ENCODE results near the gene FARP2. TPM values are rescaled to one million over a fixed set of nuclear protein-coding genes. Genes with fewer than 3 reads are reported as not detected.
"Not testable (repeated sequence)": the region's sequence is repeated elsewhere in the genome, so short reads cannot be mapped to it uniquely, and the experiment has no call there.

FARP2 gene
- total RNA-seq, 1 donor from 2014 or later: 120 TPM

DNA sequence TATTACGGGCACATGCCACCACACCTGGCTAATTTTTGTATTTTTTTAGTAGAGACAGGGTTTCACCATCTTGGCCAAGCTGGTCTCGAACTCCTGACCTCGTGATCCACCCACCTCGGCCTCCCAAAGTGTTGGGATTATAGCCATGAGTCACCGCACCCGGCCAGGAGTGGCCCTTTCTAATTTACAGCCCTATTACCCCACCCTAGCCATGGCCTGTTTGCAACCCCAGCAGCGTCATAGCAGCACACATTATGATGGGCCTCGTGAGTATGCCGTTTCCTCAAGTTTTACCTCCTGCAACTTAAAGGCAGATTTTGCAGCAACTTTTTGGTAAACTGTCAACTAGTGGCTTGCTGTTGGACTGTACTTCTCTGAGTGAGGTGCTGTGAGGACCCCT is 97.8 kb downstream of the FARP2 start:
- not testable (repeated sequence) for DNase-seq (ENCODE audit: low spot score)

GRCh38 chr2:241454837-241455485 is 98.9 kb downstream of the FARP2 start:
- DNase-seq (ENCODE audit: low spot score): no peak

DNA sequence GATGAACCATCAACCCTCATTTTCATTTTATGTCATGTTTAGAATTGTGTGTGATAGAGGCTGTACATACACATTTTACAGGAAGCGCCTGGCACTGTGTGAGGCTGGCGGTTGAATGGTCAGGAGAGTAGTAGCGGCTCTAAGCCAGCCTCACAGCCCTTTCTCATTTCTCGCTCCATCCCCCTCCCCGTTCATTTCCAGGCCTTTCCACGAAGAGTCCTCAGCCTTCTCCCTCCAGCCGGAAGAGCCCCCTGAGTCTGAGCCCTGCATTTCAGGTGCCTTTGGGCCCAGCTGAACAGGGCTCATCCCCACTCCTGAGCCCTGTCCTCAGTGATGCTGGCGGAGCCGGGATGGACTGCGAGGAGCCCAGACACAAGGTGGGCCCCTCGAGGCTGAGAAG is 100.5 kb downstream of the FARP2 start:
- DNase-seq (ENCODE audit: low spot score): no peak

- DNase-seq (ENCODE audit: low spot score): no peak
These were observed 102.6 kb downstream of the FARP2 start for GRCh38 chr2:241458687-241459086.

- DNase-seq (ENCODE audit: low spot score): no peak
These were observed 103.4 kb downstream of the FARP2 start for GRCh38 chr2:241459520-241459919.

DNA sequence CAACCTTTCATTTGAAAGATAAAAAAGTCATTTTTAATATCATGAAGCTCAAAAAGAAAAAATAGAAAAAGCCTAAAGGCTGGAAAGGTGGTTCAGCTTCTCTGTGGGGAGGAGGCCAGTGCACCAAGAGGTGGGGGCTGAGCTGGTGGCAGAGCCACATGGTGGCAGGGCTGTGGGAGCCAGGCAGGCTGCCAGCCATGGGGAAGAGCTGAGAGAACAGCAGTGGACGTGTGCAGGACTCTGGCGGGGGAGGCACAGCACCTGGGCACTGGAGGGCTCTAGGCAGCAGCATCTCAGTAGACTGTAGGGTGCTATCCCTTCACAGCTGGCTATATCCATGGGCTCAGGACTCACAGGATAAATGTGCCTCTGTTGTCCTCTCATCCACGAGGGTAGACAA is 104.5 kb downstream of the FARP2 start:
- DNase-seq (ENCODE audit: low spot score): no peak

GRCh38 chr2:241461693-241462677 is 105.9 kb downstream of the FARP2 start:
- DNase-seq (ENCODE audit: low spot score): no peak

- DNase-seq (ENCODE audit: low spot score): no peak
These were observed 107.4 kb downstream of the FARP2 start for GRCh38 chr2:241463276-241464135.

- DNase-seq (ENCODE audit: low spot score): no peak
These were observed 109.5 kb downstream of the FARP2 start for GRCh38 chr2:241465543-241465942.

DNA sequence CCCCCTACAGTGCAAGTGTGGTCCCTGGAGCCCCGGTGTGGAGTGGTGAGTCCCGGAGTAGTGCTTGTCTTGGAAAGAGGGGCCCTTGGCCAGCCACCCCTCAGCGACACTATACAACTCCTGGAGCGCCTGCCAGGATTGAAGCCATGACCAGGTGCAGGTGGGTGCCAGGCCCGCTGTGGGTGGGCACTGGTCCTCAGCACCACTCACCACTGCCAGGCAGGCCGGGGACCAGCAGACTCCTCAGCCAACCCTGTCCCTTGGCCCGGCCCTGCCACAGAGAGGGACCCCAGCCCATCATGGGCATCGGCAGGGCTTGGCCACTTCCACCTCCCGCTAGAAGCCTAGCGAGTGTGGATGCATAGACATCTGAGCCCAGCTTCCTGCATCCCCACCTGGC is 110.1 kb downstream of the FARP2 start:
- DNase-seq (ENCODE audit: low spot score): no peak

DNA sequence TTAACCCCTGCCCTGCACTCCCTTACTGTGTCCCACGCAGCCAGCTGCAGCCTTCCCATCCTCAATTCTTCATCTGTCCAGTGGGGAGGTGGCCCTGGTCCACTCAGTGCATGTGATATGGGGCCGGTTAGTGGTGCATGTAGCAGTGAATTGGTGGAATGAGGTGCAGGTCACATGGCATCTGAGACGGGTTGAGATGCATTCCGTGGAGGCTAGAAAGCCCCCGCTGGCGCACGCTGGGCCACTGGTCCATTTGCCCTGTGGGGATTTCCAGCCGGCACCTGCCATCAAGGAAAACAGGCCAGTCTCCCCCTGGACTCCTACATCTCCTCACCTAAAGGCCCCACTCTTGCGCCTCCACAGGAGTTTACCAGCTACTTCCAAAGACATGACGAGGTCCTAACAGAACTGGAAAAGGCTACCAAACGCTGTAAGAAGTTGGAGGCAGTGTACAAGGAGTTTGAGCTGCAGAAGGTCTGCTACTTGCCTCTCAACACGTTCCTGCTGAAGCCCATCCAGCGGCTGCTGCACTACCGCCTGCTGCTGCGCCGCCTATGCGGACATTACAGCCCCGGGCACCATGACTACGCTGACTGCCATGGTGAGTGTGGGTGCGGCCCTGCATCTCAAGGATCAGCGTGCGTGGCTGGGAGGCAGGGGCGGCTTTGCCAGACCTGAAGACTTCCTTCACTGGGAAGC is 111.8 kb downstream of the FARP2 start:
- no peak for DNase-seq (ENCODE audit: low spot score)

DNA sequence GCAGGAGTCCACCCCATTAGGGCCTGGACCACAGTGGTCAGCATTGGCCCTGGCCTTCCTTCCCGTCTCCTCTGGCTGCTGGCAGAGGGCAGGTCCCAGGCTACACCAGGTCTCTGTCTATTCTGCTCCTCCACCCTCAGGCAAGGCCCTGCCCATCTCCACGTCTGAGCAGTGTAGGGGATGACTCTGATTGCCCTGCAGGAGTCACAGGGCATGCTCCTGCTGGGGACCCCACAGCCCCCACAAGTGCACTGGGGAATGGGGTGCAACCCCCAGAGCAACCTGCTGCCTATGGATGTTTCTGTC is 112.3 kb downstream of the FARP2 start:
- no peak for DNase-seq (ENCODE audit: low spot score)

DNA sequence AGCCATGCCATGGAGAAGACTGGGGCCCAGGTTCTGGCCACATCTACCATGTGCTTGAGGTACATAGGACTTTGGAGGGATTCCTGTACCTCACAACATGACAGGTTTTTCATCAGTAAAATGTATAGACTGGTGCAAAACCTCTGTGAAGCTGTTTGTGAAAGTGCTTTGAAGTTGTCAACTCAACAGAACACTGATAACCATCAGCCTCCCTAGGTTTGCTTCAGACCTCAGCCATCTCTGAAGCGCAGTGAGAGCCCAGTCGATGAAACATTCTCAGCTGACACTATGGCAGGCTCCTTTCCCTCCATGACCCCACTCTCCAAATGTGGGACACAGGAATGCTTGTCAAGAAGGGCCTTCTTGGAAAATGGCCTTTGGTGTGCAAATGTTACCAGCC is 113.7 kb downstream of the FARP2 start:
- DNase-seq (ENCODE audit: low spot score): no peak

- no peak for DNase-seq (ENCODE audit: low spot score)
These were observed 117.3 kb downstream of the FARP2 start for GRCh38 chr2:241473399-241473798.

DNA sequence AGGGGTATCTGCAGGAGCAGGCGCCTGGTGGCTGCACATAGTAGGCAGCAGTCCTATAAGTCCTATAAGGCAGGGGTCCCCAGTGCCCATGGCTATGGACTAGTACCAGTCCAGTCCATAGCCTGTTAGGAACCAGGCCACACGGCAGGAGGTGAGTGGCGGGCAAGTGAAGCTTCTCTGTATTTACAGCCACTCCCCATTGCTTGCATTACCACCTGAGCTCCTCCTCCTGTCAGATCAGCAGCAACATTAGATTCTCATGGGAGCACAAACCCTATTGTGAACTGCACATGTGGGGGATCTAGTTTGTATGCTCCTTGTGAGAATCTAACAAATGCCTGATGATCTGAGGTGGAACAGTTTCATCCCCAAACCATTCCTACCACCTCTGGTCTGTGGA is 119.2 kb downstream of the FARP2 start:
- DNase-seq (ENCODE audit: low spot score): no peak

DNA sequence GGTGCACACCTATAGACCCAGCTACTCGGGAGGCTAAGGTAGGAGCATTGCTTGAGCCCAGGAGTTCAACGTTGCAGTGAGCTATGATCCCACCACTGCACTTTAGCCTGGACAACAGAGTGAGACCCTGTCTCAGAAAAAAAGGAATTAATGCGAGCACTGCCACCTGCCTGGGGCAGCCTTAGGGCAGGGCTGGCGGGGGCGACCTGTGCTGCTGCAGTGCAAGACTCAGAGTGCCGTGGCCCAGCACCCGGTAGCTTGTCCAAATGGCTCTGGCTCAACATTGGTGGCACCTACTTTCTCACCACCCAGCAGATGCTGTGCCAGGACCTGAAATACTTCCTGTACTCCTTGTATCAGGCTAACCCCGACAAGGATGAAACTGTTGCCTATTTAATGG is 122.1 kb downstream of the FARP2 start:
- no peak for DNase-seq (ENCODE audit: low spot score)

GRCh38 chr2:241479026-241479898 is 123.2 kb downstream of the FARP2 start:
- DNase-seq (ENCODE audit: low spot score): no peak

DNA sequence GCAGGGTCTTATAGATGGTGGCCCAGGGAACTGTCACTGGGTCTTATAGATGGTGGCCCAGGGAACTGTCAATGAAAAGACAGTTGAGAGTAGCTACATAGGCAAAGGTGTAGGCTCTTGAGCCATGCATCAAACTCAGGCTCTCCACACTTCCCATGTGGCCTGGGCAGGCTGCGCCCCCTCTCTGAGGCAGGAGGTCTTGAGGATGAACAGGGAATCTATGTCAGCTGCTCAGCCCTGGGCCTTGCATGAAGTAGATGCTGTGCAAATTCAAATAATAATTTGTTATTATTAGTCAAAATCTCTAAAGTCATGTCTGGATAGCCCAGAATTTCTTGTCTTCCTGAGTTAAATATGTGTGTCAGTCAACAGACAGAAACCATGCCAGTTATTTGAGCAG is 125.6 kb downstream of the FARP2 start:
- DNase-seq (ENCODE audit: low spot score): no peak

GRCh38 chr2:241482126-241482955 is 126.3 kb downstream of the FARP2 start:
- no peak for DNase-seq (ENCODE audit: low spot score)

DNA sequence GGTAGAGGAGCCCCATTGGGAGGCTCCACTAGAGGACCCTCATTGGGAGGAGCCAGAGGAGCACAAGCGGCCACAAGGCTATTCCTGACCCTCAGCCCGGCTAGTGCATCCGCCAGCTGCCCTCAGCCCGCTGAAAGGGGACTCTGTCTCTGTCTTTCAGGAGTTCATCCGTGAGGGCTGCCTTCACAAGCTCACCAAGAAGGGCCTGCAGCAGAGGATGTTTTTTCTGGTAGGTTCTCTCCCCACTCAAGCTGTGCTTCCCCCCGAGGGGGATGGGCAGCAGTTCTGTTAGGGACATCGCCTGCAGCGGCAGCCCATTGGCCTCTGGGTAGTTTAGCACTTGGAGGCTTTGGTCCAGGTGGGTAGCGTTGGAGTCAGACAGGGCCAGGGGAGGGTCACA is 127.2 kb downstream of the FARP2 start:
- no peak for DNase-seq (ENCODE audit: low spot score)
